ENCODE measurements around the gene PPIL1. TPM values are rescaled to one million over a fixed set of nuclear protein-coding genes. Genes with fewer than 3 reads are reported as not detected.

PPIL1 gene
- total and polyA plus RNA-seq, 2 of the 4 experiments (the other 2 are of a cell fraction) = 28.4 to 58.4 TPM

DNA sequence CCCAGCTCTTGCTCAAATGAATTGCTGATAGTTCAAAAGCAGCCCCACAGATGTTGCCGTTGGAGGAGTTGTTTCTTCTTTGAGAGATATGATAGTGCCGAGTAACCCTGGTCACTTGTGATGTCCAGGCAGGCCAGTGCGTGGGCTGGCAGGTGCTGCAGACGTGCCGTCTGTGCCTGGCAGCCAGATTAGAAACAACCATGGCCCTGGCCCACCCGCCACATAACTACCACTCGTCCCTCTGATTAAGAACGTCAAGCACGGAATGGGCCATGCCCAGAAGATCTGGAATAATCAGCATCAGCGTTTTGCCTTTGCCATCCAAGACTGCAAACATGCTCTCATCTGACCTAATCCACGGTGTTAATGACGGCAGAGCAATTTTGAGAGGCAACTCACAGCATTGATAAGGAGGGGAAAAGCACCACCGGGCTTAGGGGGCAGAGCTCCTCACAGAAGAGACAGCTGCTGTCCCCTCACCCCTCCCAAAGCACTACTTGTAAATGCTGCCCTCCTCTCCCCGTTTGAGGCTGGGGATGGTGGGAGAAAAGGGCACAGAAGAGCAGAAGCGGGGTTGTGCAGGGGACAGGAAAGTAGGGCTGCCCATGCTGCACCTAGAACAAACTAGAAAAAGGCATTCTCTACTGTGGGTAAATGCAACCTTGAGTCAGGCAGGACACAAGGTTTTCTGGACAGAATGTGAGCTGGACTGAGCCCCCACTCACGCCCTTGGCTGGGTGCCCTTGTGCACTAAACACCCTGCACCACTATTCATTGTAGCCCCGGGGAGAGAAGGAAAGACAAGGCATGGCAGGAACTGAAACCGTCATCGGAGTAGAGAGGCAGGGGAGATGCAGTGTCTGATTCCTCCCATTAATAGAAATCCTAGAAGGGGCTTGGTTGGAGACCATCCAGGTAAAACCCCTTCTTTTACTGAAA is 30.1 kb downstream of the PPIL1 start:
- no peak overlapping the region for H4K8ac ChIP-seq (ENCODE audit: low read depth in 2 of 2, low read length in 2 of 2)
- DNase-seq = no peak
- H3K27me3 ChIP-seq (ENCODE audit: control insufficient read depth, insufficient read depth, low read length) = peaks cover 17% of the 10 kb centered on the region
- peaks cover 11% of the 10 kb centered on the region; the same call in 1 of the 2 replicates for H3K4me1 ChIP-seq (ENCODE audit: control insufficient read depth, insufficient read depth, low read length)
- H4K5ac ChIP-seq (ENCODE audit: low read depth, low read length) = no peak overlapping the region
- H2BK120ac ChIP-seq (ENCODE audit: low read depth, low read length) = no peak overlapping the region
- no TSS peak for BruUV-seq (replicated peaks)
- H2BK20ac ChIP-seq (ENCODE audit: low read depth, low read length) = no peak overlapping the region
- no peak overlapping the region for H3K4me3 ChIP-seq (ENCODE audit: insufficient read depth, low read depth, low read length)
- ChIA-PET CTCF (interaction anchor here (0.6 kb wide), 1 partner anchor 47 kb away, joined by 3 read pairs; no protein-coding TSS in a partner anchor), POLR2A (ENCODE audit: unreplicated experiment) (no interaction called here)
- H3K18ac ChIP-seq (ENCODE audit: low read depth, low read length) = no peak overlapping the region
- in situ Hi-C loops (cut with MboI; ENCODE audit: low sequenced_read_pairs) = no loop called here
- H3K27ac ChIP-seq (ENCODE audit: insufficient read depth, low read length) = no peak overlapping the region
- no peak overlapping the region for H3K14ac ChIP-seq (replicated peaks; ENCODE audit: low read depth, low read length)
- no peak overlapping the region for H3K23ac ChIP-seq (ENCODE audit: low read depth, low read length)
- H3K79me1 ChIP-seq (ENCODE audit: low read depth in 1 of 2, low read length in 2 of 2) = no peaks in the 10 kb centered on the region
- H3K4me2 ChIP-seq (ENCODE audit: low read depth, low read length) = no peak overlapping the region
- no peak overlapping the region for H2AK9ac ChIP-seq (replicated peaks; ENCODE audit: low read depth, low read length, poor library complexity)
- no peaks in the 10 kb centered on the region for H3K36me3 ChIP-seq (ENCODE audit: control insufficient read depth, insufficient read depth, low read length)
- H3K9me3 ChIP-seq (ENCODE audit: control insufficient read depth, insufficient read depth, low read length) = no peaks in the 10 kb centered on the region
- 63% methylated on average over 8 of the region's 19 CpGs; no CpG with 5 or more reads in 1 of the 2 experiments for WGBS, 2 experiments (ENCODE audit: extremely low coverage in 2 of 2, insufficient read length in 1 of 2)
- H4K91ac ChIP-seq (ENCODE audit: insufficient read depth, low read depth, low read length) = no peak overlapping the region
- H3K9ac ChIP-seq (ENCODE audit: low read depth, low read length) = no peak overlapping the region
- dilution Hi-C loops (cut with HindIII; ENCODE audit: low sequenced_read_pairs, unreplicated experiment) = no loop called here
- H3K56ac ChIP-seq (ENCODE audit: extremely low read depth, insufficient read depth, low read length) = no peak overlapping the region
- intact Hi-C loops (cut with micrococcal nuclease) = no loop called here
- peak overlapping the region; percentile 10 for H2AFZ ChIP-seq (replicated peaks; ENCODE audit: low read length, poor library complexity)
- no peak overlapping the region for H3K4ac ChIP-seq (ENCODE audit: low read depth, low read length)
- H4K20me1 ChIP-seq (ENCODE audit: insufficient read depth, low read length) = no peaks in the 10 kb centered on the region
- no peaks in the 10 kb centered on the region; the same call in 1 of the 2 replicates for H3K9me1 ChIP-seq (ENCODE audit: insufficient read depth, low read length)
- H2BK5ac ChIP-seq (ENCODE audit: low read depth, low read length, poor library complexity, severe bottlenecking) = no peak overlapping the region
- ATAC-seq (ENCODE audit: low read depth) = no peak
- no peak overlapping the region for H2AK5ac ChIP-seq (ENCODE audit: low read depth, low read length)
- no peak overlapping the region for H2BK15ac ChIP-seq (ENCODE audit: low read depth, low read length)
- TF ChIP-seq BHLHE40 (IDR thresholded peaks at IDR 0.05; ENCODE audit: low read depth, low read length) (no peak), NFE2L2 (IDR thresholded peaks at IDR 0.05; ENCODE audit: low read depth, low read length) (no peak), FOS (IDR thresholded peaks at IDR 0.05; ENCODE audit: low read depth, low read length) (no peak), CHD1 (IDR thresholded peaks at IDR 0.05; ENCODE audit: low read depth, low read length) (no peak), SMC3 (IDR thresholded peaks at IDR 0.05; ENCODE audit: low read depth, low read length) (no peak), USF2 (IDR thresholded peaks at IDR 0.05; ENCODE audit: low read depth, low read length) (no peak), MAFK (IDR thresholded peaks at IDR 0.05; ENCODE audit: low read depth, low read length) (no peak), RAD21 (IDR thresholded peaks at IDR 0.05; ENCODE audit: low read length) (no peak), MXI1 (IDR thresholded peaks at IDR 0.05; ENCODE audit: borderline replicate concordance, low read depth, low read length) (no peak), RCOR1 (IDR thresholded peaks at IDR 0.05; ENCODE audit: insufficient replicate concordance, low read length) (no peak), MAZ (IDR thresholded peaks at IDR 0.05; ENCODE audit: borderline replicate concordance, low read depth, low read length) (no peak), RFX5 (IDR thresholded peaks at IDR 0.05; ENCODE audit: low read depth, low read length) (no peak), CTCF (conservative IDR thresholded peaks at IDR 0.05; ENCODE audit: low read depth, low read length) (no peak)
- TF ChIP-seq, protein P1, sequence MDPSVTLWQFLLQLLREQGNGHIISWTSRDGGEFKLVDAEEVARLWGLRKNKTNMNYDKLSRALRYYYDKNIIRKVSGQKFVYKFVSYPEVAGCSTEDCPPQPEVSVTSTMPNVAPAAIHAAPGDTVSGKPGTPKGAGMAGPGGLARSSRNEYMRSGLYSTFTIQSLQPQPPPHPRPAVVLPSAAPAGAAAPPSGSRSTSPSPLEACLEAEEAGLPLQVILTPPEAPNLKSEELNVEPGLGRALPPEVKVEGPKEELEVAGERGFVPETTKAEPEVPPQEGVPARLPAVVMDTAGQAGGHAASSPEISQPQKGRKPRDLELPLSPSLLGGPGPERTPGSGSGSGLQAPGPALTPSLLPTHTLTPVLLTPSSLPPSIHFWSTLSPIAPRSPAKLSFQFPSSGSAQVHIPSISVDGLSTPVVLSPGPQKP (IDR thresholded peaks at IDR 0.05; ENCODE audit: borderline replicate concordance, low read depth, low read length) = no peak

All from IMR-90 (cell line).